GM21737 (cell line): ENCODE data around the gene TPRKB.
"Not testable (repeated sequence)": the region's sequence is repeated elsewhere in the genome, so short reads cannot be mapped to it uniquely, and the experiment has no call there.

ENCODE experiments used
- ATAC-seq: cut with Tn5 transposase; IDR thresholded peaks from one replicate; pipeline ENCODE4 v1.9.1; 2021; ENCODE audit warnings: mild to moderate bottlenecking, moderate library complexity; ENCODE audit not compliant: unreplicated experiment

TPRKB gene

GRCh38 chr2:73700661-73701447 is 36.3 kb downstream of the TPRKB start:
- no peak for ATAC-seq

GRCh38 chr2:73700131-73700611 is 37.0 kb downstream of the TPRKB start:
- ATAC-seq, result no peak

- no peak for ATAC-seq
These were observed 37.7 kb downstream of the TPRKB start for GRCh38 chr2:73699437-73699836.

GRCh38 chr2:73698101-73698500 is 39.0 kb downstream of the TPRKB start:
- no peak for ATAC-seq

GRCh38 chr2:73697606-73698005 is 39.5 kb downstream of the TPRKB start:
- no peak for ATAC-seq

- not testable (repeated sequence) for ATAC-seq
These were observed 40.2 kb downstream of the TPRKB start for GRCh38 chr2:73696985-73697384.

GRCh38 chr2:73696521-73696920 is 40.6 kb downstream of the TPRKB start:
- ATAC-seq, result not testable (repeated sequence)

GRCh38 chr2:73690372-73691088 is 46.6 kb downstream of the TPRKB start:
- ATAC-seq, result peak; percentile 71

- not testable (repeated sequence) for ATAC-seq
These were observed 48.7 kb downstream of the TPRKB start for GRCh38 chr2:73688494-73688893.

- ATAC-seq, result no peak
These were observed 51.2 kb downstream of the TPRKB start for GRCh38 chr2:73685764-73686438.

- not testable (repeated sequence) for ATAC-seq
These were observed 52.2 kb downstream of the TPRKB start for GRCh38 chr2:73684905-73685304.

GRCh38 chr2:73684325-73684724 is 52.8 kb downstream of the TPRKB start:
- not testable (repeated sequence) for ATAC-seq

GRCh38 chr2:73679951-73680571 is 57.1 kb downstream of the TPRKB start:
- ATAC-seq, result not testable (repeated sequence)
